GM19351 (cell line): ENCODE results near the gene PACS1.
A peak's percentile ranks its signal among the peaks of the same experiment; 100 is the strongest.

Experiments used
- ATAC-seq: cut with Tn5 transposase; IDR thresholded peaks from one replicate; pipeline ENCODE4 v1.9.1; 2021; ENCODE audit warnings: mild to moderate bottlenecking, moderate library complexity; ENCODE audit not compliant: unreplicated experiment

Gene PACS1

GRCh38 chr11:66282468-66283455, 212.7 kb downstream of the PACS1 start:
- peak; percentile 90 for ATAC-seq

GRCh38 chr11:66283461-66284105, 213.5 kb downstream of the PACS1 start:
- no peak for ATAC-seq

- ATAC-seq = no peak
Observed at GRCh38 chr11:66284526-66285078, 214.5 kb downstream of the PACS1 start.

- ATAC-seq = no peak
Observed at GRCh38 chr11:66285250-66285947, 215.3 kb downstream of the PACS1 start.

- no peak for ATAC-seq
Observed at GRCh38 chr11:66286699-66287098, 216.6 kb downstream of the PACS1 start.

GRCh38 chr11:66287211-66287888, 217.3 kb downstream of the PACS1 start:
- no peak for ATAC-seq

GRCh38 chr11:66287889-66288670, 218.0 kb downstream of the PACS1 start:
- no peak for ATAC-seq

GRCh38 chr11:66288671-66289547, 218.8 kb downstream of the PACS1 start, which contains the start of gene YIF1A:
YIF1A (minus strand) TSS chr11:66289143; CDS start chr11:66288985, 158 bp downstream.
- peak; percentile 93 for ATAC-seq

- peak; percentile 34 for ATAC-seq
Observed at GRCh38 chr11:66289548-66290329, 219.7 kb downstream of the PACS1 start.

GRCh38 chr11:66290330-66290621, 220.2 kb downstream of the PACS1 start:
- no peak for ATAC-seq

GRCh38 chr11:66291303-66291705, 221.2 kb downstream of the PACS1 start:
- no peak for ATAC-seq

- no peak for ATAC-seq
Observed at GRCh38 chr11:66291706-66292542, 221.9 kb downstream of the PACS1 start, which contains the start of gene TMEM151A. TMEM151A (plus strand) TSS chr11:66291894; CDS start chr11:66292014, 120 bp downstream.

GRCh38 chr11:66292543-66293332, 222.7 kb downstream of the PACS1 start:
- ATAC-seq = no peak

- no peak for ATAC-seq
Observed at GRCh38 chr11:66293352-66293751, 223.3 kb downstream of the PACS1 start.

- no peak for ATAC-seq
Observed at GRCh38 chr11:66293777-66294625, 223.9 kb downstream of the PACS1 start.
